ENCODE measurements around the gene CYTL1.

CYTL1 gene

DNA sequence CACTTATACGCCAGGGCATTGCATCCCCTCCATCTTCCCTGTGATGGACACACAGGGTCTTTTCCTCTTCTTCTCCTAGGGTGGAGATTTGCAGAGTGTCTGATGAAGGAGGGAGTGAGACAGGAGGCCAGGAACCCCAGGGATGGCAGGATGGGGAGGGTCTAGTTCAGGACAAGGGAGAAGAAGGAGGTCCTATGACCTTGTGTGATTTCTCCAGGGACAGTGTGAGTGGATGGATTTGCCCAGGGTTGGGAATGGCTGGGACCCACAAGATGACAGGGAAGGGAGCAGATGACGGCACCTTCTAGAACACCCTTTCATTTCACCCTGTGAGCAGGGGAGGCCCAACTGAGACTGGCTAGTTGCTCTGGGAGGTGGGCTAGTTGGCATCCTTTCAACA, 34.2 kb downstream of the CYTL1 start:
- Histone ChIP-seq H3K9me3 (ENCODE audit: control insufficient read depth, insufficient read depth, low read length) (0 out of 2 replicates have a peak, but pooled peaks cover 3% of the 10 kb centered on the region), H3K4me1 (ENCODE audit: insufficient read depth, low read length) (0 out of 2 replicates have a peak, but pooled peaks cover 3% of the 10 kb centered on the region), H3K9ac (ENCODE audit: low read depth, low read length) (no peak overlapping the region), H3K36me3 (ENCODE audit: insufficient read depth, low read length) (no peaks in the 10 kb centered on the region)

DNA sequence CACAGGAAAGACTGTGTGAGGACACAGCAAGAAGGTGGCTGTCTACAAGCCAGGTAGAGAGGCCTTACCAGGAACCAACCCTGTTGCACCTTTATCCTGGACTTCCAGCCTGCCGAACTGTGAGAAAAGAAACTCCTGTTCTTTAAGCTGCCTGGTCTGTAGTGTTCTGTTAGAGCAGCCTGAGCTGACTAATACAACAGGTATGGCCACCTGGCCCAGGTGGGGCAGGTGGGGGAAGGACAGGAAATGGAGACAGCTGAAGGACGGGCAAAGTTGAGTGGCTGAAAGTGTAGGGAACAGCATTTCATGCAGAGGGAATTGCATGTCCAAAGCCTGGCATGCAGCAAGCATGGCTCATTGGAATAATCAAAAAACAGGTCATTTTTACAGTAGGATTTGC, 35.1 kb downstream of the CYTL1 start:
- Histone ChIP-seq H3K9me3 (ENCODE audit: control insufficient read depth, insufficient read depth, low read length) (0 out of 2 replicates have a peak, but pooled peaks cover 3% of the 10 kb centered on the region), H3K4me1 (ENCODE audit: insufficient read depth, low read length) (0 out of 2 replicates have a peak, but pooled peaks cover 3% of the 10 kb centered on the region), H3K9ac (ENCODE audit: low read depth, low read length) (no peak overlapping the region), H3K36me3 (ENCODE audit: insufficient read depth, low read length) (no peaks in the 10 kb centered on the region)

DNA sequence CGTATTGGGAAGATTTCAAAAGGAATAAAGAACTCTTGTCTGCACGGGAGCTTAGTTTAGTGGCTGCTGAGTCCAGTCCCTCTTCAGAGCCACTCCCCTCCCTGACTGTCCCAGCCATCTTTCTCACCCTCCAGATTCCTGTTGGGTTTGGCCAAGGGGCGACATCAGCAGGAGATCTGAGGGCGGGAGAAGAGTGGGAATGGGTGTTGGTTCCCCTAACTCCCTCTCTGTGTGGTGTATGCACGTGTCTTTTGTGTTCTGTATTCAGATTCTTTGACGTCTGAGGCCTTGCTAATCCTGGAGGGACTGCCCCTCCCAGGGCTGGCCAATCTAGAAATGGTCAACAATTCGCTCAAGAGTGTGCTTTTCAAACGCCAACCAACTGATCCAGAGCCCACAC, 37.4 kb downstream of the CYTL1 start:
- 0 out of 2 replicates have a peak, but pooled peaks cover 3% of the 10 kb centered on the region for H3K9me3 ChIP-seq (ENCODE audit: control insufficient read depth, insufficient read depth, low read length)
- no peaks in the 10 kb centered on the region for H3K36me3 ChIP-seq (ENCODE audit: insufficient read depth, low read length)
- H3K4me1 ChIP-seq (ENCODE audit: insufficient read depth, low read length) = no peaks in the 10 kb centered on the region
- H3K9ac ChIP-seq (ENCODE audit: low read depth, low read length) = no peak overlapping the region

GRCh38 chr4:4981427-4981826, 37.8 kb downstream of the CYTL1 start:
- Histone ChIP-seq H3K36me3 (ENCODE audit: insufficient read depth, low read length) (no peaks in the 10 kb centered on the region), H3K4me1 (ENCODE audit: insufficient read depth, low read length) (no peaks in the 10 kb centered on the region), H3K9me3 (ENCODE audit: control insufficient read depth, insufficient read depth, low read length) (0 out of 2 replicates have a peak, but pooled peaks cover 3% of the 10 kb centered on the region), H3K9ac (ENCODE audit: low read depth, low read length) (no peak overlapping the region)

DNA sequence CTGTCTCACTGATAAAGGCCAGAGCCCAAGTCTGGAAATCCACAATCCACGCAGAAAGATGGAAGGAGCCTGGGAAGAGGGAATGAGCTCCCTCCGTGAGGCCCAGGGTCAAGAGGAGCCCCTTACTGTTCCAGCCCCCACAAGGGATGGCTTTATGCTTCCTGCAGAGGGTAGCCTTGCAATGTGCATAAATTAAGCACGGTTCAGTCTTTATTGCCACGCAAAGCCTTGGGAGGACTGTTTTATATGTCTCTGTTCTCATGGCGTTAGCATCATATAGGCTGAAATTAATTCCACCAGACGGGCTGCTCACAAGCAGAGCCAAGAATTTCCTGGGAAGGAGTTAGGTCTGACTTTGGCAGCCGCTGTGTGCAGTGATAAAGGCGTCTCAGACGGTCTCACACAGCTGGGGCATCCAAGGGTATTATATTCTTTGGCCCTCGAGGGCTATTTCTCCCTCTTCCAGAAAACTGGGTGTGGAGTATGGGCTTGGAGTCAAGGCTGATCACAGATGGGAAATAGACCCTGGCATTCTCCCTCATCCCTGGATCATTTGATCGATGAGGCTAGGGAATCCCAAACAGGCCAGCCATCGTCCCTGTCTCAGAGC, 38.5 kb downstream of the CYTL1 start:
- Histone ChIP-seq H3K9me3 (ENCODE audit: control insufficient read depth, insufficient read depth, low read length) (peaks cover 5% of the 10 kb centered on the region), H3K4me1 (ENCODE audit: insufficient read depth, low read length) (no peaks in the 10 kb centered on the region), H3K36me3 (ENCODE audit: insufficient read depth, low read length) (no peaks in the 10 kb centered on the region), H3K9ac (ENCODE audit: low read depth, low read length) (no peak overlapping the region)

DNA sequence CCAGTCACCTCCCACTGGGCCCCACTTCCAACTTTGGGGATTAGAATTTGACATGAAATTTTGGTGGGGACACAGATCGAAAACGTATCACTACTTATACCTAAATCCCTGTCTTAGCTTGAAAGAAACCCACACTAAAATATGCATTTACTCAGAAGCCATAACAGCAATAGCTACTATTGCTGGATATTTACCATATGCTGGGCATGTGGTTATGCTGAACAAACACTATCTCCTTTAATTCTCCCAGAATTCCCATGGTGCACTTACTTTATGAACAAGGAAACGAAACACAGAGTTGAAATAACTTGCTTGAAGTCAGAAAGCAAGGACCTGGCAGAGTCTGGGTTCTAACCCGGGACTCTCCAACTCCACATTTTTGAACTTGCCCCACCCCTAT, 39.3 kb downstream of the CYTL1 start:
- H3K9ac ChIP-seq (ENCODE audit: low read depth, low read length) = no peak overlapping the region
- H3K36me3 ChIP-seq (ENCODE audit: insufficient read depth, low read length) = no peaks in the 10 kb centered on the region
- no peaks in the 10 kb centered on the region for H3K4me1 ChIP-seq (ENCODE audit: insufficient read depth, low read length)
- H3K9me3 ChIP-seq (ENCODE audit: control insufficient read depth, insufficient read depth, low read length) = peaks cover 7% of the 10 kb centered on the region

GRCh38 chr4:4974727-4975126, 44.5 kb downstream of the CYTL1 start:
- Histone ChIP-seq H3K9ac (ENCODE audit: low read depth, low read length) (no peak overlapping the region), H3K9me3 (ENCODE audit: control insufficient read depth, insufficient read depth, low read length) (peaks cover 3% of the 10 kb centered on the region), H3K36me3 (ENCODE audit: insufficient read depth, low read length) (no peaks in the 10 kb centered on the region), H3K4me1 (ENCODE audit: insufficient read depth, low read length) (no peaks in the 10 kb centered on the region)

DNA sequence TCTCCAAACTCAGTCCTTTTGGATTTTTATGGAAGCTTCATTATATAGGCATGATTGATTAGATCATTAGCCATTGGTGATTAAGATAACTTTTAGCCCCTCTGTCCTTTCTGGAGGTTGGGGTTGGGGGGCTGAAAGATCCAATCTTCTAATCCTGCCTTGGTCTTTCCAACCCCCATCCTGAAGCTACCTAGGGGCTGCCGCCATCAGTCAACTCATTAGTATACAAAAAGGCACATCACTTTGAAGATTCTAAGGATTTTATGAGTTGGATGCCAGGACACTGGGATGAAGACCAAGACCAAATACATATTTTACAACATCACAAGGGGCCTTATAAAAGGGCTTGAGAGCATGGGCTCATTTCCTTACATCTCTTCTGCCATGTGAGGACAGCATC, 47.5 kb downstream of the CYTL1 start:
- H3K9me3 ChIP-seq (ENCODE audit: control insufficient read depth, insufficient read depth, low read length) = peaks cover 3% of the 10 kb centered on the region
- no peaks in the 10 kb centered on the region for H3K36me3 ChIP-seq (ENCODE audit: insufficient read depth, low read length)
- H3K4me1 ChIP-seq (ENCODE audit: insufficient read depth, low read length) = no peaks in the 10 kb centered on the region
- H3K9ac ChIP-seq (ENCODE audit: low read depth, low read length) = no peak overlapping the region

DNA sequence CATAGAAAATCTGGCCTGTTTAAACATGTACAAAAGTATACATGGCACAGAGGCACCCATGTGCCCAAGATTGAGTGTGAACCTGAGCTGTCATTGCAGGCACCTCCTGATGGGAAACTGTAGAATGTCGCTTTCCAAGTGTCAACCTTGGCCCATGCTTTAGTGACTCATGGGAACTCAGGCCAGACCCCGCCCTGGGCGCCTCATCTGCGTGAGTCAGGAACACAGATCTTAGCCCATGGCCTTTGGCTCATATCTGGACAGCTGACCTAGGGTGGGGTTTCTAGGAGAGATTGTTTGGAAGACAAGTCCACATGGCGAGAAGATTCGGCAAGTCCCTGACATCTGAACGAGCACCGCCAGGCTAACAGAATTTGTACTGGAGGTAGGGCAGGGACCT, 50.0 kb downstream of the CYTL1 start:
- Histone ChIP-seq H3K4me1 (ENCODE audit: insufficient read depth, low read length) (no peaks in the 10 kb centered on the region), H3K9me3 (ENCODE audit: control insufficient read depth, insufficient read depth, low read length) (no peaks in the 10 kb centered on the region), H3K36me3 (ENCODE audit: insufficient read depth, low read length) (no peaks in the 10 kb centered on the region), H3K9ac (ENCODE audit: low read depth, low read length) (no peak overlapping the region)

DNA sequence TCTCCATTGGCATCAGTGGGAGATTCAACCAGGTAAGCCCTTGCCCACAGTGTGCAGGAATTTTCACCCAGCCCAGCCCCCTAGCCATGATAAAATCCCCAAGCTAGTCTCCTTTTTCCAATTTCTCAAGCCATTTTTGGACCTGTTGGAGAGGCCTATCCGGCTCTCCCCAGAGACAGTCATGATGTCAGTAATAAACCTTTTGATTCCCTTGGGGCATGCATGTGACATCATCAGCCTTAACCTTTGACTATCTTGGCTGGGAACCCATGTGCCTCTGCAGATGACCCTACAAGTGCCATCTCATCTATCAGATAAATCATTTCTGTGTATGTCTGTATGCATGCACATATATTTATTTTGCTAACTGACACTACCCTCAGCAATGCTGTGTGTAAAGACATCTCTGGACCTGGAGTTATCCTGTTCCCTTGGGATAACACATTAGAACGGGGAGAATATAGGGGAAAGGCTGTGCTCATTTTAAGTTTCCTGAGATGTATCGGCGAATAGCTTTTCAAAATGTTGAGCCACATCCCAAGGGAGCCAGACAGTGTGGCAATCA, 51.0 kb downstream of the CYTL1 start:
- no peaks in the 10 kb centered on the region for H3K36me3 ChIP-seq (ENCODE audit: insufficient read depth, low read length)
- no peaks in the 10 kb centered on the region for H3K4me1 ChIP-seq (ENCODE audit: insufficient read depth, low read length)
- no peak overlapping the region for H3K9ac ChIP-seq (ENCODE audit: low read depth, low read length)
- H3K9me3 ChIP-seq (ENCODE audit: control insufficient read depth, insufficient read depth, low read length) = no peaks in the 10 kb centered on the region
